SU-DHL-6 (cell line): Measurements from ENCODE around the gene TMEM163.

Source experiments
- H2AFZ ChIP-seq: fragments of 200-600 bp; sonication (generic); 2 replicates; pipeline ENCODE4 v1.6.1; 2014; ENCODE audit warnings: low read depth, mild to moderate bottlenecking, moderate library complexity, mixed read lengths, antibody characterized with exemption, low read length; ENCODE audit not compliant: severe bottlenecking
- H3F3A ChIP-seq: fragments of 200-600 bp; shearing (Covaris generic); 2 replicates; pipeline ENCODE4 v1.6.0; 2016; ENCODE audit warnings: antibody characterized with exemption, mild to moderate bottlenecking; ENCODE audit not compliant: insufficient read depth
- H3K27ac ChIP-seq: fragments of 200-600 bp; sonication (generic); 2 replicates; pipeline ENCODE4 v1.5.1; 2016; ENCODE audit warnings: low read depth, mild to moderate bottlenecking, low read length, moderate library complexity, mixed read lengths
- H3K27me3 ChIP-seq: fragments of 200-600 bp; sonication (generic), shearing (Covaris generic); 2 replicates; pipeline ENCODE4 v1.6.0; 2014; ENCODE audit warnings: mild to moderate bottlenecking, low read length
- H3K36me3 ChIP-seq: fragments of 200-600 bp; sonication (generic); 2 replicates; pipeline ENCODE4 v1.6.1; 2014; ENCODE audit warnings: mild to moderate bottlenecking, low read length, mixed read lengths
- H3K4me2 ChIP-seq: fragments of 300-600, 200-600 bp; shearing (Covaris generic), sonication (generic); 2 replicates; pipeline ENCODE4 v1.6.0; 2014; ENCODE audit warnings: low read length, low read depth, mild to moderate bottlenecking; ENCODE audit not compliant: poor library complexity, severe bottlenecking
- H3K4me3 ChIP-seq: fragments of 200-600 bp; sonication (generic); 2 replicates; pipeline ENCODE4 v1.5.1; 2014; ENCODE audit warnings: antibody characterized with exemption, low read length, mild to moderate bottlenecking, mixed read lengths; ENCODE audit not compliant: insufficient read depth, poor library complexity, severe bottlenecking
- H3K79me2 ChIP-seq: fragments of 200-600 bp; sonication (generic); 2 replicates; pipeline ENCODE4 v1.6.1; 2014; ENCODE audit warnings: mild to moderate bottlenecking, low read length, moderate library complexity; ENCODE audit not compliant: insufficient read depth
- H3K9ac ChIP-seq: fragments of 200-600 bp; sonication (generic); 2 replicates; pipeline ENCODE4 v1.7.0; 2014; ENCODE audit warnings: mild to moderate bottlenecking, low read length
- H3K9me2 ChIP-seq: fragments of 200-600 bp; sonication (generic); replicated peaks from 2 replicates; pipeline ENCODE4 v1.6.1; 2014; ENCODE audit warnings: low read length; ENCODE audit not compliant: insufficient read depth
- H3K9me3 ChIP-seq: fragments of 200-600 bp; sonication (generic); 2 replicates; pipeline ENCODE4 v1.6.1; 2014; ENCODE audit warnings: low read length, mixed read lengths; ENCODE audit not compliant: insufficient read depth
- H4K20me1 ChIP-seq: fragments of 200-600 bp; sonication (generic); 2 replicates; pipeline ENCODE4 v1.6.1; 2014; ENCODE audit warnings: low read depth, mild to moderate bottlenecking, antibody characterized with exemption, low read length, moderate library complexity, mixed read lengths
- CTCF ChIP-seq: fragments of 200-600 bp; sonication (generic); IDR thresholded peaks from one replicate; pipeline ENCODE4 v1.5.1; 2017; ENCODE audit warnings: antibody characterized with exemption, mild to moderate bottlenecking, low read length, moderate library complexity; ENCODE audit not compliant: insufficient read depth, poor library complexity, severe bottlenecking
- EZH2phosphoT487 ChIP-seq: fragments of 200-600 bp; sonication (generic), shearing (Covaris generic); conservative IDR thresholded peaks from 2 replicates; pipeline ENCODE4 v1.6.1; 2018; ENCODE audit warnings: mild to moderate bottlenecking, antibody characterized with exemption, low read length, moderate library complexity, mixed read lengths

TMEM163 gene

DNA sequence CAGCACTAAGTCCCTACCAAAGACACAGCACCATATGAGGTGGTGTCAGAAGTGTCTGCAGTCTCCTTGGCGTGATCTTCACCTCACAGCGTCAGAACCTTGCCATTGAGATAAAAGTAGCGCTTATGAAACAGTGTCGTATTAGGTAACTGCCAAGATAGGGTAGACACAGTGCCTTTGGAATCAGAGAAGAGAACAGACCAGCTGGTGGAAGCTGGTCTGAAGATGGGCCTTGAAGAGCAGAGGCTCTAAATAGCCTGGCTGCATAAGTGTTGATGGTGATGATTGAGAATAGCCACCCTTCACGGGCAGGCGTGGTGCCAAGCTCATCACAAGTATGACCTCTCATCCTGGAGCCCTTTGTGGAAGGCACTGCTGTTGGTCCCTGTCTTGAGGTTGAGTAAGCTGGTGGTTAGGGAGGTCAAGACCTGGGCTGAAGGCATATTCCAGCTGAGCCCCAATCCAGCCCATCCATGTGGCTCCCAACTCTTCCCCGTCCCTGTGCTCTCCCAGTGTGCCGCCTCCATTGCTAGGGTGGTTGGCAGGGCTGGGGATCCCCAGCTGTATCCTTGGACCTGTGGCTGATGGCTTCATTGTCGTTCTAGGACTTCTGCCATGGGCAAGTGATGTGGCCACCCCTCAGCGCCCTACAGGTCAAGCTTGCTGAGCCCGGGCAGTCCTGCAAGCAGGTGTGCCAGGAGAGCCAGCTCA is 277.5 kb downstream of the TMEM163 start:
- TF ChIP-seq CTCF (no peak), EZH2phosphoT487 (no peak)
- Histone ChIP-seq H3K9me3 (no peaks in the 10 kb centered on the region), H2AFZ (no peak overlapping the region), H3K4me3 (no peak overlapping the region), H3K9ac (no peak overlapping the region), H3K27ac (no peak overlapping the region), H4K20me1 (no peaks in the 10 kb centered on the region), H3F3A (no peaks in the 10 kb centered on the region), H3K27me3 (no peaks in the 10 kb centered on the region), H3K79me2 (no peaks in the 10 kb centered on the region), H3K4me2 (no peak overlapping the region), H3K36me3 (no peaks in the 10 kb centered on the region), H3K9me2 (no peaks in the 10 kb centered on the region)

DNA sequence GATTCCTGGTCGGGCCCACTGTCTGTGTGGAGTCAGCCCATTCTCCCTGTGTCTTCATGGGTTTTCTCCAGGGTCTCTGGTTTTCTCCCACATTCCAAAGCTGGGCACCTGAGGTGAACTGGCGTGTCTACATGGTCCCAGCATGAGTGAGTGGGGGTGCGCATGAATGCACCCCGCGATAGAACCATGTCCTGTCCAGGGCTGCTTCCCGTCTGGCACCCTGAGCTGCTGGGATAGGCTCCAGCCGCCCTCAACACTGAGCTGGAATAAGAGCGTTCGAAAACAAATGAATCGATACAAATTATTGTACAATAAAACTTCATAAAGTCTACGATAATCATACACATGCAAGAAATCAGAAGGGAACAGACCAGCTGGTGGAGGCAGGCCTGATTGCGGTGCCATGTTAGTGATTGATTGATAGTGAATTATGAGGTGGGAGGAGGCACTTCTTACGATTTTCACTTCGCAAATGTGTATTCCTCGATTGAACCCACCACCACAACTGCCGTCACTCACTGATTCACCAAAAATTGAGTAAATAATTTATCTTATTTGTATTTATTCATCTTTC is 278.4 kb downstream of the TMEM163 start:
- Histone ChIP-seq H3K36me3 (no peaks in the 10 kb centered on the region), H3K9me3 (no peaks in the 10 kb centered on the region), H3K79me2 (no peaks in the 10 kb centered on the region), H3K9ac (no peak overlapping the region), H3K4me2 (no peak overlapping the region), H3K9me2 (no peaks in the 10 kb centered on the region), H3F3A (no peaks in the 10 kb centered on the region), H3K27ac (no peak overlapping the region), H3K4me3 (no peak overlapping the region), H2AFZ (no peak overlapping the region), H3K27me3 (no peaks in the 10 kb centered on the region), H4K20me1 (no peaks in the 10 kb centered on the region)
- no peak for TF ChIP-seq CTCF
- TF ChIP-seq EZH2phosphoT487, result no peak

DNA sequence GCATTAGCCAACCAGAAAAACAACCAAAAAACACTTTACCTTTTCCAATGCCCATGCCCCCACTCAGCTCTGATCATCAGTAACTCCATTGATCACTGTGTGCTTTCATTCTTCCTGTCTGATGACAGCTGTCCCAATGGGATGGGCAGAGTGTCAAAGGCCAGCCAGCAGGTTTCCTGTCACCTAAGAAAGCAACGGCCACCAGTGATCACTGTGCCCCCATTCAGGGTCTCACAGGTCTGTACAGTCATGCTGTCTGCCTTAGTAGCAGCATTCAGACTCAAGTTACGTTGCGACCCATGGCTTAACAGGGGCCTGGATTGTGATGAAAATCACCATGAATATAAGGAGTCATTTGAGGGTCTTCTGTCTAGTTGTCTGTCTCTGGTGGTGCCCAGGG is 280.4 kb downstream of the TMEM163 start:
- Histone ChIP-seq H3K36me3 (no peaks in the 10 kb centered on the region), H2AFZ (no peak overlapping the region), H3K9me3 (no peaks in the 10 kb centered on the region), H3F3A (no peaks in the 10 kb centered on the region), H3K27ac (no peak overlapping the region), H3K9ac (no peak overlapping the region), H3K27me3 (no peaks in the 10 kb centered on the region), H3K79me2 (no peaks in the 10 kb centered on the region), H3K4me3 (no peak overlapping the region), H3K9me2 (no peaks in the 10 kb centered on the region), H4K20me1 (no peaks in the 10 kb centered on the region), H3K4me2 (no peak overlapping the region)
- TF ChIP-seq CTCF, result no peak
- no peak for TF ChIP-seq EZH2phosphoT487
